GM21619 (cell line): ENCODE measurements around the gene ZNF23.

Experiments
- ATAC-seq: cut with Tn5 transposase; IDR thresholded peaks from one replicate; pipeline ENCODE4 v1.9.1; 2021; ENCODE audit not compliant: unreplicated experiment

The ZNF23 gene

DNA sequence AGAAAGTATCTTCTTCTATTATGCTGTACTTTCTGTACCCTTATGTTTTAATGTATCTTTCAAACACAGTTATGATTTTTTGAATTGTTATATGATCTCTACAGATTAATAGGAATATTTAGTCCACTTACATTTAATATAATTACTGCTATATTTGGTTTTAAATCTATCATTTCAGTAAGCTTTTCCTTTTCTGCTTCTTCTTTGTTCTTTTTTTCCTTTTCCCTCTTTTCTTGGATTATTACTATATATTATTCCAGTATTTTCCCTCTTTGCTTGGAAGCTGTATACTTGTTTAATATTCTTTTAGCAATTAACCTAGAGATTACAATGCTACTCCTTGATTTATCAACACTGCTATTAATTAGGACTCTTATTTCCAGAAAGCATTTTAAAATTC, 33.7 kb downstream of the ZNF23 start:
- no peak for ATAC-seq

DNA sequence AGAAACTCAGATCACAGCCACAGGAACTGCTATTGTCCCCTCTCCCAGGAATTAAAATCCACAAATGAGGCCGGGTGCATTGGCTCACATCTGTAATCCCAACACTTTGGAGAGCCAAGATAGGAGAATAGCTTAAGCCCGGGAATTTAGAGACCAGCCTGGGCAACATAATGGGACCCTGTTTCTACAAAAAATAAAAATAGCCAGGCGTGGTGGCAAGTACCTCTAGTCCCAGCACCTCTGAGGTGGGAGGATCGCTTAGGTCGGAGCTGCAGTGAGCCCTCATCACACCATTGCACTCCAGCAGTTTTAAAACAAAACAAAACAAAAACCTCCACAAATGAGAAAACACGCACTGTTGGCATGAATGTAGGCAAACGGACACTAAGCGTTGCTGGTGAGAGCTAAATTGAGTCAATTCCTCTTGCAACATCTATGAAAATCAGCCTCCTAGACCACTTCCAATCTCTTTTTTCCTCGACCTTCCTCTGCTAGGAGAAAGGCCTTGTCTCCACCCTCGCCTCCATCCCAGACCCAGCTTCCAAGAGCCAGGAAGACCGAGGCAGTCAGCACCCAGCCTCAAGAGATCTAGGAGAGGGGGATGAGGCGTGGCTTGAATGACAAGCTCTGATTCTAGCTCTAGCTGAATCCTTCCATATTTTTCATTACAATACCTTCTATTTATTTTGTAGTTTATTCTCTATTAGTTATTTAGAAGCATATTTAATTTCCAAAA, 35.0 kb downstream of the ZNF23 start:
- ATAC-seq: no peak

DNA sequence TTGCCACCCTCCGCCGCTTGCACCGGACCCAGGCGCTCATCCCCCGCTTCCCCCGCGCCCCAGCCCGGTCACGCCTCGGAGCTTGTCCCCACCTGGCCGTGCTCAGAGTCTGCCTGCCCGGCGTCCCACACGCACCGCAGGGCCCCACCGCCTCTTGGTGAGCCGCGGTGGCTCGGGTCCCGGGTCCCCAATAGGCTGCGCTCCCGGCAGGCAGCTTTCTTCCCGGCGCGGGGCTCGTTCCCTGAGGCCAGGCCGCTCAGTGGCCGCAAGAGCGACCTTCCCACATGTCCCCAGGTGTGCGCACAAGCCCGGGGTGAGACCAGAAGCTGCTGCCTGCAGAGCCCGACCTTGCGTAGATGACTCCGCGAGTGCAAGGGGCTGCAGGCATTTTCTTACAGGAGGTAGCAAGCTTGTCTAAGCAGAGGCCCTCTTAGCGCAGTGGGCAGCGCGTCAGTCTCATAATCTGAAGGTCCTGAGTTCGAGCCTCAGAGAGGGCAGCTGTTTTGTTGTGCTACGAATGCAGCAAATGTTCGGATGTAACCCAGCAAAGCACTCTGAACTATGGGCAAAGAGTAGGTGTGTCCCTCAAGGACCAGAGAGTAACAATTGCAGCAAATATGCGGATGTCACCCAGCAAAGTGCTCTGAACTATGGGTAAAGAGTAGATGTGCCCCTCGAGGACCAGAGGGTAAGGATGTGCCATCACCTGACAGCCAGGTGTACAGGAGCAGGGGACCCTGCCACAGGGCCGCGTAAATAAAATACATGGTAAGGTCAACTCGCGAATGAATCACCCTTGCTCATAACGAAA, 35.8 kb downstream of the ZNF23 start:
- ATAC-seq: peak; percentile 73

DNA sequence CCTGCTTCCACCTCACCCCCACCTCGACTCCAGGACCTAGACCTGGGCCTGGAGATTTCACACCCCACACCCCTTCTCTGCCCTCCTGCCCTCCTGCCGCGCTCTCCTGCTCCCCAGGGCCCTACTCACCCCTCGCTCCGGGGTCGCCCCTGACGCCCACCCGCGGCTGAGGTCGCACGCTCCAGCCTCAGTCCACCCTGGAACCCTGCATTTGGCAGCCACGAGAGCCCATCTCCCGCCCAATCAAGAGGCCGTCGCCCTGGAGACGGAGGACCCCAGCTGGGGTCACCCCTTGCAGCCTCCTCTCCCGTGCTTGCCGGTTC, 36.3 kb downstream of the ZNF23 start:
- no peak for ATAC-seq

DNA sequence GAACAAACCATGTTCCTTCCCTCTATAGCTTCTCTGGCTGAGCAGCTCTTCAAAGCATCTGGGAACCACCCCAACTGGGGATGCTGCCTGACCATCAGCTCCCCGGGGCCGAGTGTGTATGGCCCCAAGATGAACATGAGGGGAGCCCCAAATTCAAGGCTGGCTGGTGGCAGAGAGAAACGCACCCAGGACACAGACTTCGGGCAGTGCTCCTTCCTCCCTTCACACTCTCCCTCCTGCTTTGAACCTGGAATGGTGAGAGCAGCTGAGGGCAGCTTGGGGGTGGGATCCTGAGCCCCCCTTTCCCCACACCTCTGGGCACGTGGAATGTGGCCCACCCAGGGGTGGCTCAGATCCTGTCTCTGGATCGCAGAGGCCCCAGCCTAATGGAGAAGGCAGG, 37.4 kb downstream of the ZNF23 start:
- no peak for ATAC-seq

DNA sequence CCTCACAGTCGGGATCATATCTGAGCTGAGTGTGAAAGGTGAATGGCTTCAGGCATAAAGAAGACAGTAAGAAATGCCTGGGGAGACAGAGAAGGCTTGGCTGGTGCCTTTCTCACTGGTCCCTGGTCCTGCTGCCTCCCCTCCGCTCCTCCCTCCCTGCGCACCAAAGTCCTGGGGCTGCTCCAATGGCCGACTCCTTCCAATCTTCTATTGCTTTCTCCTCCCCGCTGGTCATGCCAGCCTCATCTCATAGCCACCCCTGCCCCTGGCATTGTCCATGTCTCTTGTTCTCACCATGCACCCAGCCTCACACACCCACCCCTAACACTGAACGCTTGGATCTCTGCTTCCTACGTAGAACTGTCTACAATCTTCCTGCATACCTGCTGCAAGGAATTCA, 38.2 kb downstream of the ZNF23 start:
- no peak for ATAC-seq

DNA sequence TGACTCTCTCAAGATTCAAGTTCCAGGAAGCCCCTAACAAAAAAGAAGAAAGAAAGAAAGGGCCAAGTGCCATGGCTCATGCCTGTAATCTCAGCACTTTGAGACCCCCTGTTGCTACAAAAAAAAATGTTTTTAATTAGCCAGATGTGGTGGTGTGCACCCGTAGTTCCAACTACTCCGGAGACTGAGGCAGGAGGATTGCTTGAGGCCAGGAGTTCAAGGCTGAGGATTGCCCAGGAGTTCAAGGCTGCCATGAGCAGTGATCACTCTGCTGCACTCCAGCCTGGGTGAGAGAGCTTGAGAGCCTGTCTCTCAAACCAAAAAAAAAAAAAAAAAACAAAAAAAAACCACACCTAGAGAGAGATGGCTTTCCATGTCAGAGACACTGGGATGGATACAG, 39.0 kb downstream of the ZNF23 start:
- no peak for ATAC-seq

DNA sequence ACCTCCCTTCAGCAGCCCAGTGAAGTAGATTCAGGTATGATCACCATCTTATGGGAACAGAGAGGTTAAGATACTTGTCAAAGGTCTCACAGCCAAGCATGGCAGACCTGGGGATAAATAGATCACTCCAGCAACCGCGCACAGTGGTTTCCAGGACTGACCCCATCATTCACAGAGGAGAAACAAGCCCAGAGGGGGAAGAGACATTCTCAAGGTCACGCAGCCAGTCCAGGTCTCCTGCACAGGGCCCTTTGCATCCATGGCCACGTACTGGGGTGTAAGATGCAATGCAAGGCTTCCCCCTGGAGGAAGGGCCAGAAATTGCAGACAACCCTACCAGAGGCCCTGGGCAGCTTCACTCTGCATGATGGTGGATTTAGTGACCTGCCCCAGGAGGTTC, 40.1 kb downstream of the ZNF23 start:
- no peak for ATAC-seq

DNA sequence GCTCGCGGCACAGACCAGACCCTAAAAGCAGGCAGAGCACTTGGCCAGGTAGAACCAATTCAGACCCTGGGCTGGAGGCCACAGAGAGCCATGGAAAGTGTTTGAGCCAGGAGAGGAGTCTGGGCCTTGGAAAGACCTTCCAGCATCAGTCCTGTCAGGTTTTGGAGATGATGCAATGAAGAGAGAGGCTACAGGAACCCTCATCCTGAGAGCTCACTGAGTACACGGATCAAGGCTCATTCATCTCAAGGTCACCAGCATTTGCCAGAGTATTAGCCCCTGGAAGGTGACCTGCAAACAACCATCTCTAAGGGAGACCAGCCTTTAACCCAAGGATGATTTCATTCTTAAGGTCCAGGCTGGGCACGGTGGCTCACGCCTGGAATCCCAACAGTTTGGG, 48.0 kb downstream of the ZNF23 start:
- no peak for ATAC-seq

DNA sequence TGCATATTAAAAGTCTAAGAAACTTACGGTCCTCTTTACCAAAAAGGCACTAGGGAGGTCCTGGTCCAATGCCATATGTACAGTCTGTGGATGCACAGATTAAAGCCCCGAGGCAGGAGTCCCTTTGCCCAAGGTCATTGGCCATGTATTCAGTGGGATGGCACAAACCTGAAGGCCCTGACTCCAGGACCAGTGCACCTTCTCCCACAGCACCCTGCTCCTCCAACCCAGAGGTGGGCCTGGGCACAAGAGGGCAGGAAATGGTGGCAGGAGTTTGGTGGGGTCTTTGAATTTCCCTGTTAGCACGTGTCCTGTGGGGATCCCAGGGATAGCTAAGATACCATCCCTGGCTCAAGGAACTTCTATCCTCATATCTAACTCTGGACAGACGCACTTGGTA, 48.7 kb downstream of the ZNF23 start:
- no peak for ATAC-seq

DNA sequence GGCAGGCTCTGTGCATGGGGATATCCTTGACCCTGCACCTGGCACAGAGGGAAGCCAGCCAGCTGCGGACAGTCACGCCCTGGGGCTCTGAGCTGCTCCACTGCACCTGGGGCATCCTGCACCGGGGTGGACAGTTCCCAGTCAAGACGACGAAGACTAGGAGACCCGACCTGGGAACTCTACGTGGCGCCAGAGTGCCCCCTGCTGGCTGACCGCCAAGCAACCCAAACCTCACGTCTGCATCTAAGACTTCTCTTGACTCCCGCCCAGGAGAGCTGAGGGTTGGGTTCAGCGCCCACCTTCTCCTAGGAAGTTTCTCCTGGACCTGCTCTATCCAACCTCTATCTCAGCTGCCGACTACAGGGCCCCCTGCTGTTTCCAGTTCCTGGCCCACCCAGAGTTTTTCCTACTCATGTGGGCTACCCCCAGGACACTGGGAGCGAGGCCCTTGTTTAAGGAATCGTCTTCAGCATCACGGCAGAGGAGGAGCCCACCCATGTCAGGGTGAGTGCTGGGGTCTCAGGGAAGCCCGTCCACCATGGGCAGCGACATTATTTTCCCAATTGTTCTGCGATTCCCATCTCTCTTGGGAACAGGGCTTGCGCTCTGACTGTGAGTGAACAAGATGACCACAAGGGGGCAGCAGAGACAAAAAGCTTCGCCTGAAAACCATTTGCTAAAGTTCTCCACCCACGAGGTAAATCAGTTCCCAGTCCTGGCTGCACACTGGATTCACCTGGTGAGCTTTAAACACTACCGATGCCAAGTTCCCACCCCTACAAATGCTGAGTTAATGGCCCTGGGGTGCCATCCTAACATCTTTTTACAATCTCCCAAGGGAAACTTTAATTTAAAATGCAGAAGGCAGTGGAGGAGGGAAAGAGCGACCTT, 49.5 kb downstream of the ZNF23 start:
- ATAC-seq: peak; percentile 48

DNA sequence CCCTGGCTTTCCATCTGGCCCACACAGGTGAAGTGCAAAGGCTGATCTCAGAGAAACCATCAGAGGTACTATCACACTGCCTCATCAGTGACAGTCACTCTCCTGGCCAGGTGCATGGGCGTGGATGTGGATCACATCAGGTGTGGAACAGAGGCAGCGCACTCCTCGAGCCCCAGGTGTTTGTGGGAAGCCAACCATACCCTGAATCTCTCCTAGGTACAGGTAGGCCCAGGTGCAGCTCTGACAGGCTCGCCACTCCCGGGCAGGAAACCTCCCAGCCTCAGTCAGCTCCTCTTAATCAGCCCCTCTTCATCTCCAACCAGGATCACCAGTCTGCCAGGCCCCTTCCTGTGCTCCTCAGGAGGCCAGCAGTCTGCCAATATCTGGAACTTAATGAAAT, 51.9 kb downstream of the ZNF23 start:
- ATAC-seq: no peak

DNA sequence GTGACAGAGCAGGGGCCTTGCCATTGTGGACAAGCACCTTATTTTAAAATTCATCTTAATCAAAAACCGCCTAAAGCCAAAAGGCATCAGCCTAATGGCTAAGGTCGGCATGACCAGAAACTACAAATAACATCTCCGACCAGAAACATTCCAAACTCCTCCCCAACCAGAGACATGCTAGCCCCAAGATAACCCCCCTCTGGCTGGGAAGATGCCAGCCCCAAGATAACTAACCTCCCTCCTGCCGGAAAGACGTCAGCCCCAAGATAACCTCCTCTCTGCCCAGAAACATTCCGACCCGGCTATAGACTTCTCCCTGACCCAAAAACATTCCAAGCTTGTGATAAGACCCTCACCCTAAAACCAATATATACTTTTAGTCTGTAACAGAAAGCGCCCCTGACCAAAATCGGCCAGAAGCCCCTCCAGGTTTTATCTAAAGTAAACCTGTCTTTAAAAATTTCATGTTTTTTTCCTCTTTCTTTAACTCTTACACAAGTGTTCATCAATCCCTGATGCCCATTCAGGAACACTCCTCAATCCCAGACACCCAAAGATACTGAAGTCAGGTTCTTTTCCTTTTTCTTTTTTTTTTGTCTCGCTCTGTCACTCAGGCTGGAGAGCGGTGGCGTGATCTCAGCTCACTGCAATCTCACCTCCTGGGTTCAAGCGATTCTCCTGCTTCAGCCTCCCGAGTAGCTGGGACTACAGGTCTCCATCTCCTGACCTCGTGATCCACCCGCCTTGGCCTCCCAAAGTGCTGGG, 52.9 kb downstream of the ZNF23 start:
- no peak for ATAC-seq

DNA sequence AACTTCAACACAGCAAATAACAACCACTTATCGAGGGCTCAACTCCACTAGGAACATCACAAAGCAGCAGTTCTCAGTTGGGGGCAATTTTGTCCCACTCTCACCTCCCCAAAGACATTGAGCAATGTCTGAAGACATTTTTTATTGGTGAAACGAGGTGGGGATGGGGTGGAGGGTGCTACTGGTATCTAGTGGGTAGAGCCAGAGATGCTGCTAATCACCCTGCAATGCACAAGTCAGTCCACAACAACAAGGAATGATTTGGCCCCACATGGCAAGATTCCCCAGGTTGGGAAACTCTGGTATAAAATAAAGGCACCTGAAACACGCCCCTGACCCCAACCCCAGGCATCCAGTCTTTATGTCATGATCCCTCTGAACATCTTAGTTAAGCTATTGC, 53.5 kb downstream of the ZNF23 start:
- ATAC-seq: no peak

DNA sequence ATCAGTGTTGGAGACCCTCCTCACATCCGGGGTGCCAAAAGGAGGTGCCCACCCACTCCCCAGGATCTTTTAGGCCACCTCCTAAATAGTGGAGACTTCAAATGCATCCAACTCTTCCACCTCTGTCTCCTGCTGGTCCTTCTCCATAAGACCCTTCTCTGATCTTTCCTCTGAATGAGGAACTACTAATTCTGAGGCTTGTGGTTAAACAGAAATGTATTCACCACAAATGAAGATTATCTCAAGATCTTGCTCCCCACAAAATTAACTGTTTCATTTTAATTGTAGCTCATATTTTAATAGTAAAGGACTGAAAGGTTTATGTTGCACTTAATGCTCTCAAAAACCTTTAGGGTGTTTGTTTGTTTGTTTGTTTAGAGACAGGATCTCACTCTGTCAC, 54.3 kb downstream of the ZNF23 start:
- no peak for ATAC-seq

DNA sequence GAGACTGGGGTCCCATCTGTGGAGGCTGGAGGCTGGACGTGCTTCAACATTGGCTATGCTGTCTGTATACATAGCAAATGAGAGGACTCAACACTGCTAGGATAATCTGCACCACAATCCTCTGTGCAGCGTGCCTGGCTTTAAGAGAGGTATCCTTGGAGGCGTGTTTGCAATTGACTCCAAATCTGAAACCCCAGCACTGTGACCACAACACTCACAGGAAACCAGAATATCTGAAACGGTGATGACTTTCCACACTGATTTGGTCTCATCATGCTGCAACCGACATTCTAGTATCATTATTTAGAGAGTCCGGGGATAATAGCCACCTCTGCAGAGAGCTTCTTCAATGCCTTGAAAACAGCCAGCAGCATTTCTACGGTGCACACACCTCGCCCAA, 55.3 kb downstream of the ZNF23 start:
- no peak for ATAC-seq

DNA sequence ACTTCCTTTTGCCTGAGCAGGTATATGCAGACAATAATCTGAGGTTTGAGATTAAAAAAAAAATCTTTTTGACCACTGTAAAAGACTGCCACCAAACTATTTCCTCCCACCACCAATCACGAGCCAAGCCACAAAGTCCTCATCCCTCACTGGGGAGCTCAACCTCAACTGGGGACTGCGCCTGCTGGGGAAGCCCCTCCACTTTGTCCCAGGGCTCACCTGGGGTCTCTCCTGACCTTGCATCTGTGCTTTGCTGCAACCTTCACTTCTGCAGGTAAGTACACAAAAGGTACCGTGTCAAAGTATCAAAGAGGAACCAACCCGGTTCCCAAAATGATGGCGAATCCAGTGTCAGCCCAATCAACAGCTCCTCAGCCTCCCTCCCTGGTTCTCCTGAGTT, 55.7 kb downstream of the ZNF23 start:
- no peak for ATAC-seq

DNA sequence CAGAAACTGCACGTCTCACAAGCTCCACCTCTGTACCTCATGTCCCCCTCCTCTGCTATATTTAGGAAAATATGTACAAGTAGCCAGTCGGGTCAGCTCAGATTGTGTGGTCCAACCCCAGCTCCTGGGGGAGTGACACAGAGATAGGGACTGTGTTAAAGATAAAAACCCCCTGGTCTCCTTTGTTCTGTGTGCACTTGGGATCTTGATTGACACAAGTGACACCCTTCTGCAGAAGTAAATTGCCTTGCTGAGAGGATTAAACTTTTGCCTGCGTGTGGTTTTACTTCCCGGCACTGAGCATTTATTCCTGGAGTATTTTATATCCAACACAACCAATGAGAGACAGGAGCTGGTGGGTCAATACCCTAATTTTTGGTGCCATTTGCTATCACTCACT, 57.7 kb downstream of the ZNF23 start:
- ATAC-seq: no peak

DNA sequence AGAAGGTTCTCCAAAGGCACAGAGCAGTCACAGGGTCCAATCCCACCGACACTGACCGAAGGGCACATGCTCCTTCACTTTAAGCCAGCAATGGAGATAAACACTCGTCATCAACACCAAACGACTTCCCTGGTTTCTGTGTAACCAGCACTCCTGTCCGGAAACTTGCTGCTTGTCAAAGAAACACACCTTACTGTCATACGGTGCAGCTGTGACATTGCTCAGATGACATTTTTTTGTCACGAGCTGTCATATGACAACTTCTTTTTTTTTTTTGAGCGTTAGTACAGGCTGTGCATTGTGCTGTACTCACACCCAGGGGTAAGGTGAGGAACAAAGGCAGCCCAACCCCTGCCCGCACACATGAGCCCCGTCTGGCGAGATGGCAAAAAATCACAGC, 59.4 kb downstream of the ZNF23 start:
- ATAC-seq: no peak

DNA sequence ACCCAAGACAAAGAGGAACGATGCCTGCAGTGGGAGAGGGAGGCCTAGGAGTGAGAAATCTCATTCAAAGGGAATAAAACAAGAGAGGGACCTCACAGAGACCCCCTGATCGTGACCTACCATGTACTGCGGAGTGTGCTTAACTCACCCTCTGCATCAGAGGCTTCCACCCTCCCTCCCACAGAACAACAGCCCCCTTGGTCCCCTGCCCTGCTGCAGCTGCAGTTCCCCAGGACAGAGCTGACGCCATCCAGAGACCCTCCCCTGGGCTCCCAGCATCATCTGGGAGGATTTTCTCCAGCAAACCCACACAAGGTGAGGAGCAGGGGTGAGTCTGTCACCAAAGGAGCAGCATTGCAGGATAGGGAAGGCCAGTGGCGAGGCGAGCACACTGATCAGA, 60.0 kb downstream of the ZNF23 start:
- no peak for ATAC-seq
